Left hindlimb (tissue), 1 donor: ENCODE measurements around the gene WDFY4.

Source experiments
- DNase-seq: peaks from one replicate; pipeline ENCODE4 v3.0.0-alpha.2; 2018

The WDFY4 gene

DNA sequence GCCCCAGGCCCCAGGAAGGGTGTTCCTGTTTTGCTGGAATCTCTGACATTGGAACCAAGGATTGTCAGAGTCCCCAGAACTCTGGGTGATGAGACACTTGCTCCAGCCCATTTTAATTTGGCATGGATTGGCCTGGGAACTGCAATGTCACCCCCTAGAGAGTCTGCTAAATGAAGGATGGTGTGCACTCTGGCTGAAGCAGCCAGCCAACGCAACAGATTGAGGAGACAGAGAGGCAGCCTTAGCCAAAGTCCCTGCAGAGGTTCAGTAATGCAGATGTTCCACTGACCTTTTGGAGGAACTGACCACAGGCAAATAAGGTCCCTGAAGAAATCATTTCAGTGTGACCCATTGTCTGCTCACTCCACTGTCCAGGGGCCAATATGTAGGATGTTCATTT lies 241.6 kb downstream of the WDFY4 start:
- DNase-seq: no peak

DNA sequence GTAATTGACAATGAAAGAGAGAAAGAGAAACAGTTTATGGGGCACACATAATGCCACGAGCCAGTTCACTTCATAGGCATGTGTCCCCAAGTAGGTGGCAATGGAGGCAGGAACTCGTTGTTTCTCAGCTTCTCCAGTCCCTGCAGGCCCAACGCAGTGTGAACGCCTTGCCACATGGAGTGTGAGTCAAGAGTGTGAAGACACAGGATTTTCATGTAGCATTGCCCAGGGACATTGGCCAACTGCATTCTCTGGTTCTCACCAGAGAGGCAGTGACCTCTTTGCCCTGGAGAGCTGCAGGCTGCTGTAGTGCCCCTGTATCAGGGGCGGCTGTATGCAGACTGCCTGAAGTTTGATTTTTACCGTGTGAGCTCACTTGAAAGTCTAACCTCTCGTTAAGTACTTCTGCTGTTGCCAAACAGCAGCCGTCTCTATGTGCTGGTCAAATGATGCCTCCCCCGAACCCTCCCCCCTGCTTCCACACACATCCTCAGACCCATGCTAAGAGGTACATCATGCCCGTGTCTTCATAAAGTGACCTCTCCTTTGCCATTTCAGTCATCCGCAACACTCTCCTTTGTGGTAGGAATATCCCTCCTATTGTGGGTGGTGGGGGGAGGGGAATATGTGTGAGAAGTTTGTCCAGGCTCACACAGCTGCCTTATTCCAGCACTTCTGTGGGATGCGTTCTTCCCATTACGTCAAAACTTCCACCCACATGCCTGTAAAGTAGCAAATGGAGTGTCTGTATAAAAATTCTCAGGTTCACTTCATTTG lies 242.3 kb downstream of the WDFY4 start:
- DNase-seq: no peak

GRCh38 chr10:48929413-48929990 lies 244.8 kb downstream of the WDFY4 start:
- DNase-seq: no peak

DNA sequence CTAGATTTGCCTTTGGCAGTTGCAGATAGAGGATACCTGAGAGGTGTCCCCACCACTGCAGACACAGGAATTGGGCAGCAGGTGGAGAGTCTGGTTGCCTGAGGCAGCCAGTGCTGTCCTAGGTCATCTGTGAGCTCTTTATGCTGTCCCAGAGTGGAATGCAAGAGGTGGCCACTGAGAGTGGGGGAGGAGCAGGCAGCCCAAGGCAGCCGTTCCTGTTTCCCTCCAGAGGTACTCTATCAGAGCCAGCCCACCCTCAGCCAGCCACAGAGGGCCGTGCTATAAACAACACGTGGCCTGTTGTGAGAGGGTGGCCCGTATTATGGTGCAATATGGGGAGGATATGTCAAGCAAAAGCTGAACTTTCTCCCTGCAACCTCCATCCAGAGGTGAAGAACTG lies 246.5 kb downstream of the WDFY4 start:
- no peak for DNase-seq

GRCh38 chr10:48932831-48933664 lies 248.4 kb downstream of the WDFY4 start:
- no peak for DNase-seq

DNA sequence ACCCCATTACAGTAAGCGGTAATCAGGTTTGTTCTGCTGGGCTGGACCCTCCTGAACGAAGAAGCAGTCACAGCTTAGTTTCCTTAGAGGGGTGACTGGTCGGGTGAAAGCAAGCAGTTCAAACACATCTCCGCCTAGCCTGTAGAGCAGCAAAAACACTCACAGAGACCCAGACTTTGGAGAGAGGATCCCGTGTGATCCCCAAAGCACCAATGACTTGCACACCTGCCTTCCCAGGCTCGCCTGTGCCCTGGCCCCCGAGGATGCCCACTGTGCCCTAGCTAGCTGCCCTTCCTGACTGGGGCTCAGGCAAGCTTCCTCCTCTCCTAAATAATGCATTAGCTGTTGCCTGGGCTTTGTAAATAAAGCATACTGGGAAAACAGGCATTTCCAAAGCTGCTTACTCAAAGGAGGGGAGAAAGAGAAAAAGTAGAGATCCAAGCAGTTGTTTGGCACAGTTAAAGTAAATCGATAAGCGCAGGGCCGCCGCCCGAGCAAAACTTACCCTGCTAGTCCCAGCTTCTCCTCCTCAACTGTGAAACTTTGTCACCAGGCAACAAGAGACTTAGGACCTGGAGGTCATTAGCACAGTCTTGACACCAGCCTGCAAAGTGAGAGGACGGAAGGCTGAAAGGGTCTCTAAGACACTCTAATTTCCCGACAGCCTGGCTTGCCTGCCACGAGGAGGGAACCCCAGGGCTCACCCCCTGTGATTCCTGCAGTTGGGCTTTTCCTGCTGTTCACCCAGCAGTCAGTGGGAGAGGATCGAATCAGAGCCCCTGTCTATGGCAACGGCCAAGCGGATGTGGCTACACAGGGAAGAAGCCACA lies 250.2 kb downstream of the WDFY4 start:
- DNase-seq: peak; percentile 49

- DNase-seq: no peak
These were observed 250.9 kb downstream of the WDFY4 start for GRCh38 chr10:48935577-48935976.

DNA sequence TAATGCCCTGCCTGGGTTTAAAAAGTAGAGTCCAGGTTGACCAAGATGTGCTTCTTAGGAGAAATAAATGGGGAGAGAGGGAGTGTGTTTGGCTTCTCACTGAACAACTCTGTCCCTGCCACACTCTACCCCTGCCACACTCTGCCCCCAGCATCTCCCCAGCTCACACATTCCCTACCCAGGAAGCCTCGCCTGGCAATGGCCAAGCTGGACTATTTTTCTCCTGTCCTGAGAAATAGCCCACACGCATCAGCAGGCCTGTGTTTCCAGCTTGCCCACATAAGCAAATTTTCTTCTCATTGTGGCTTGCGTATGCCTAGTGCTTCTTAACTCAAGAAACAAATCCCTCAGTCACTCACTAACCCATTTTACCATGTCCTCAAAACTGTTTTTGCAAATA lies 253.1 kb downstream of the WDFY4 start:
- no peak for DNase-seq

- DNase-seq: no peak
These were observed 253.6 kb downstream of the WDFY4 start for GRCh38 chr10:48938281-48938680.

DNA sequence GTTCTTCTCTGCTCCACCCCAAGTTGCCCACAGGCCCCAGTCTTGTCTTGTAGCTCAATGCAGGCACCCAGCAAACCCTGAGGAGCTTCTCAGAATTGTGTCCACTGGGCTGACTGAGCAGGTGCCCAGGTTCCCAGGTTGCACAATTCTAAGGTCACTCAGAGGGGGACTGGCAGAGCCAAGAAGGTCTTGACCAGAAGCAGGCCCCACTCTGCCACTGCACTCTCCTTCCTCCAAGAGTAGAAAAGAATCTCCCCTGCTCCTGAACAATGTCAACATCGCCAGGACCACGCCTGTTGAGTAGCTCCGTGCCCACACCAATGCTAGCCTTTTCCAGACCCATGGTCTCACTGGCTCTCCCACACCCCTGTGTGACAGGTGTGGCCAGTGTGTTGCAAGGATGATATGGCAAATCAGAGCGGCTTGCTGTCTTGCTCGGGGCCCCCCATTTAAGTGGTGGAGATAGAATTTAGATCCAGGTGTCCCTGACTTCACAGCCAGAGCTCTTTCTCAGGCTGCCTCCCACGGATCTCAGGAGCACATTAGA lies 254.4 kb downstream of the WDFY4 start:
- no peak for DNase-seq

- no peak for DNase-seq
These were observed 255.2 kb downstream of the WDFY4 start, which contains the start of gene LRRC18 for GRCh38 chr10:48939790-48940325. Gene LRRC18, minus strand, starts transcription at chr10:48939840. Its CDS starts 25,685 bp downstream, at chr10:48914155.

DNA sequence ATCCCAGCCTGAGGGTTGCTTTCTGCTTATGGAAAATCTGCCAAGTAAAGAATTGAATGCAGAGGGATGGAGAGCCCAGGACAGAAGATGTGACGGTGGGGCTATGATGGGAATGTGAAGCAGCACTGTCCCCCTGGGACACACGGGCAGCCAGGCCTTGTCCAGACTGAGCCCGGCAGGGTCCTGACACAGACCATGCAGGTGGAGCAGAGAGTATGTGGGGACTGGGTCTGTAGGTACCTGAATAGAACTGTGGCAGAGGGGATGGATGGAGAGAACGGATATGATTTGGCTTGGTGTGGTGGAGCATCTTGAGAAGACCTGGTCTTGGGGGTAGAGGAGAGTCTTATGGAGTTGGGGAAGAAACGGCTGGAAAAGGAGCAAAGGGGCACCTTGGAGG lies 255.7 kb downstream of the WDFY4 start:
- DNase-seq: no peak

GRCh38 chr10:48940958-48941357 lies 256.3 kb downstream of the WDFY4 start:
- DNase-seq: no peak

DNA sequence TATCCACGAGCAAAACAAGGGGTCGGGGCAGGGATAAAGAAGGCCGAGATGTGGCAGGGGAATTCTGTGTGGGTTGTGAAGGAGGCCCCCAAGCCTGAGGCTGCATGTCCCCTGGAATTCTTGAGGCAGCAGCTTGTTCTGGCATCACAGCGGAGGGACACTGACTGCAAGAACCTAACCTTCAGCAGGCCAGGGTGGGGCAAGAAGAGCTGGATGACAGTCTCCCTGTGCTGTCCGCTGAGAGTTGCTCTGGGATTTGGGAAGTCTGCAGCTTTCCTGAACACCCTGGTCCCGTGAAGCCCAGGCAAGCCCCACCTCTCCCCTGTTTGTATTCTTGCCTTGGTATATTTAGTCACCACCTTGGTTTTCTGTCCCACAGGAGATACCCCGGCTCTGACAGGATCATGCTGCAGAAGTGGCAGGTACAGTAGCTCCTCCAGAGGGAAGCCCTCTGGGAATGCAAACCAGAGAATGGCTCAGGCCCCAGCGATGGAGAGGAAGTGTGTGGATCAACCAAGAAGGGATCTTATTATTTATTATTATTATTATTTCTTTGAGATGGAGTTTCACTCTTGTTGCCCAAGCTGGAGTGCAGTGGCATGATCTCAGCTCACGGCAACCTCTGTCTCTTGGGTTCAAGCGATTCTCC lies 256.9 kb downstream of the WDFY4 start:
- no peak for DNase-seq

GRCh38 chr10:48943096-48943495 lies 258.4 kb downstream of the WDFY4 start:
- DNase-seq: no peak

- no peak for DNase-seq
These were observed 259.5 kb downstream of the WDFY4 start for GRCh38 chr10:48944171-48944570.

DNA sequence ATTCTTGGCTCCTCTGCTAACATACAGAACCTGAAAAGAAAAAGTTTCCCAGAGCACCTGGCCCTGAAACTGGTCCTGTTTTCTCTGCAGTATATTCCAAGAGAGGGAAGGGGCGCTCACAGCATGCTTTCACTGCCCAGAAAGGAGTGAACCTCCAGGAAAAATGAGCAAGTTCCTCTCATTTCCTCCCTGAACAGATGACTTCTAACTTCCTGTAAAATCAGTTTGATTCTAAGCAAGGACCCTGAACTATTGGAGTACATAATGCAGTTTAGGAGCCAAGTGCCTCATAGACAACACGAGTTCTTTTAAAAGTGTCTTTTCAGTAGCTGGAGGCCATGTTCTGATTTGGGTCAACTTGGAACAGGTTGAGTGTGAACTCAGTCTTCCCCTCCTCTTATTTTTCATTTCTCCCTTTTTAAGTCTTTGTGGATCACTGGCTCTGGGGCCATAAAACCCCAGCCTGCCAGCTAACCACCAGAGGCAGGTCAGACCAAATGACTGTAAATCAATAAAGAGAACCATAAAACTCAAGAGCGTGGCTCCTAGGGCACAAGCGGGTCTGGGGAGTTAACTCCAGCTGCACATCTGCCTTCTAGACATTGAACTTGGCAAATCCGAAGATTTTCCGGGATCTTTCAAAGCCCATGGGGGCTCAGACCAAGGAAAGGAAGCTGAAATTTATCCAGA lies 260.9 kb downstream of the WDFY4 start:
- no peak for DNase-seq

GRCh38 chr10:48946332-48946731 lies 261.7 kb downstream of the WDFY4 start:
- no peak for DNase-seq

DNA sequence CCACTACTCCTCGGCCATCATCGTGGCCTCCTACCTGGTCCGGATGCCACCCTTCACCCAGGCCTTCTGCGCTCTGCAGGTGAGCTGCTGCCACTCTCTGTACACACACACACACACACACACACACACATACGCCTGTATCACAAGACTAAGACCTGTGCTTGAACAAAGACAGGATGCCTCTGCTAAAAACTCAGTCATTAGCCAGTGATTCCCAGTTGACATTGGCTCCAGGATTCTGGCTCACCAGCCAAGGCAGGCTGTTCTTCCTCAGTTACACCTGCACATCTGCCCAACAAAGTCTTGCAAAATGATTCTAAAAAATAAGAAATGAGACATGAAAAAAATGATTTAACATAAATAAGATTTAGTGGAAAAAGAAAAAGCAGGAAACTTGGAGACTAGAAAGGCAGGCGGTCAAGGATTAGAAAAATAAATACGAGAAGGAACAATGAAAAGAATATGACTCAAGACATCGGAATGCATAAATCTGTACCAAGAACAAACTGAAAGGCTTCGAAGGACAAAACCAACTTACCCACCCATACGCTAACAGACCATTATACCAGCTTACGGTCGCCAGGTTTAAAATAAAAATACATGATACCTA lies 262.3 kb downstream of the WDFY4 start:
- no peak for DNase-seq

DNA sequence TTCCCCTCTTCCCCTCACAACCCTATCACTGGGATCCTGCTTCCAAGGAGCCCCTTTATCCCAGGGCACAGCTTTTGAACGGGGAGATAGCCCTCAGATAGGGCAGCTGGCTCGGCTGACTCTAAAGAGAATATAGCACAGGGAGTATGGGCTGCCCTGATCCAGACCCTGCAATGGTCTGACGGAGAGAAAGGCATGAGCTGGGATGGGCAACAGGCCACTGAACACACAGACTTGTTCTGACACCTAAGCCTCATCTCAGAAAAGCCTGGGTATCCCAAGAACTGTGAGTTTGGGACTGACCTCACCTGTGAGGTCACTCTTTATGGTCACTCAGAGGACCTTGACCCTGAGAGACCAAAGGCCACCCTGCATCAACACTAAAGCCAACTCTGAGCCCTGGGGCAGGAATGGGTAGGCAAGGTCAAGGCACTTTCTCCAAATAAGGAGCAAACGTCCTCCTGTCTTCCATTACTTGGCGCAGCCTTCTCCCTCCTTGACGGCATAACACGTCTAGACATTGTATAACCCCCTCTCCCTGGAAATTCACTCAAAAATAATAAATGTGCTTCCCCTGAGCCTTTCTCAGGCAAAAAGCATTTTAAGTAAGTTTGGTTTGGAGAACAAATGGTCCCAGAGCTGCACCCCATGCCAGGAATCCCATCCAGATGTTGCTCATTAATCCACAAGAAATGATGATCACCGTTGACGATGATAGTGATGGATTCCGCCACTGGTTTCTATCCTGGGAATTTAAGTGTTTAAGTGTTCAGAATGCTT lies 263.2 kb downstream of the WDFY4 start:
- peak; percentile 53 for DNase-seq
